Stimulated activated CD8-positive, alpha-beta memory T cell treated with anti-CD3 and anti-CD28 coated beads, Interleukin-7, amount 100 ng/mL, for 48 hours (primary cell): ENCODE measurements around the gene MTA1.
A peak's percentile ranks its signal among the peaks of the same experiment; 100 is the strongest.

Experiments used
- DNase-seq, 2 donors: peaks; one replicate each; pipeline ENCODE4 v3.0.0-alpha.2; 2020; ENCODE audit warnings: low read depth in 1 of 2; ENCODE audit errors: extremely low read depth in 1 of 2

MTA1 gene

GRCh38 chr14:105442125-105442524 lies 22.5 kb downstream of the MTA1 start:
- no peak for DNase-seq

GRCh38 chr14:105442834-105443233 lies 23.2 kb downstream of the MTA1 start:
- no peak for DNase-seq

GRCh38 chr14:105444859-105445258 lies 25.2 kb downstream of the MTA1 start:
- no peak for DNase-seq

GRCh38 chr14:105445290-105445689 lies 25.7 kb downstream of the MTA1 start:
- DNase-seq, result no peak

GRCh38 chr14:105445901-105446845 lies 26.5 kb downstream of the MTA1 start:
- no peak for DNase-seq

GRCh38 chr14:105446971-105447370 lies 27.3 kb downstream of the MTA1 start:
- no peak for DNase-seq

GRCh38 chr14:105447651-105448640 lies 28.3 kb downstream of the MTA1 start:
- no peak for DNase-seq

- peak; percentile 23 to 32 for DNase-seq
These were observed 29.1 kb downstream of the MTA1 start for GRCh38 chr14:105448706-105449111.

- no peak for DNase-seq
These were observed 29.9 kb downstream of the MTA1 start for GRCh38 chr14:105449276-105450122.

DNA sequence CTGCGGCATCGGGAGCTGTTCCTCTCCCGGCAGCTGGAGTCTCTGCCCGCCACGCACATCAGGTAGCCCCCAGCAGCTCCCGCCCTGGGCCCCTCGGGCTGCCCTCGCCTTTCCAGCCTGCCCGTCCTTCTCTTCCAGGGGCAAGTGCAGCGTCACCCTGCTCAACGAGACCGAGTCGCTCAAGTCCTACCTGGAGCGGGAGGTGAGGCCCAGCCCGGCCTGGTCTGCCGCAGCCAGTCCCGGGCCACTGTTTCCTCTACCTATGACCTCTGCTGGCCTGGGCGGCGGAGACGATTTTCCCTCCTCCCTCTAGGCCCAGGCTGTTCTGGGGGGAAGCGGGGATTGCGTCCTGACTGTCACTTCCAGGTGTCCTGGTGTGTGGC lies 30.5 kb downstream of the MTA1 start:
- DNase-seq, result no peak

DNA sequence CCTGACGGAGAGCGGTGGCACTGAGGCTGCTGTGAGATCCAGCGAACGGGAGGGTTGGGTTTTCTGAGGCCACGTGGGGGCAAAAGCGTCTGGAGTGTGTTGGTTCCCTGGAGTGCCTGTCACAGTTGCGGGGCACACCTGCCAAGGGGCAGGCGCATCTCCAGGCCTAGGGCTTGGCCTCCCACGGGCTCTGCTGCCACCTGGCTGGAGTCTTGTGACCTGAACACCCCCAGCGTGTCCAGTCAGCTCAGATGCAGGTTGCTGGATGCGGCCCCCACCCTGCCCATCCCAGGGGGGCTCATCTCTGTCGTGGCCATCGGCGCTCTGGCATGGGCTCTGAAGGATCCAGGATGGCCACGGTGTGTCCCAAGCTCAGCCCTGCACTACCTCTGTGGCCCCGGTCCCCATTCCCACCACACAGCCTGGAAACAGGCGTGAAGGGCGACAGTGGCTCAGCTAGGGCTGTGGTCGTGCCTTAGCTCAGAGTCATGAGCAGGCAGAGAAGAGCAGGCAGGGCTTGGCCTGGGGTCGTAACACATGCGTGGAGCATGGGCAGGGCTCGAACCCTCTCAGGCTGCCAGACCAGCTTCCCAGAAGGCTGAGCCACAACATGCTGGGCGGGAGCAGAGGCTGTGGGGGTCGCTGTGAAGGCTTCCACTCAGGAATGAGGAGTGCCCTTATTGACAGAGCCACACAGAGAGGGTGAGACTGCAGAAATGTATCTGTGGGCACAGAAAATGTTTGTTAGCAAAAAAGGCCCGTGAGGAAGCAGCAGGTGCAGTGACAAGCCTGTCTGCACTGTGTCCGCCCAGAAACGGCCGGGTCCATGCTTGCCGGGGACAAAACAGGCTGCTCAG lies 31.5 kb downstream of the MTA1 start:
- no peak for DNase-seq

DNA sequence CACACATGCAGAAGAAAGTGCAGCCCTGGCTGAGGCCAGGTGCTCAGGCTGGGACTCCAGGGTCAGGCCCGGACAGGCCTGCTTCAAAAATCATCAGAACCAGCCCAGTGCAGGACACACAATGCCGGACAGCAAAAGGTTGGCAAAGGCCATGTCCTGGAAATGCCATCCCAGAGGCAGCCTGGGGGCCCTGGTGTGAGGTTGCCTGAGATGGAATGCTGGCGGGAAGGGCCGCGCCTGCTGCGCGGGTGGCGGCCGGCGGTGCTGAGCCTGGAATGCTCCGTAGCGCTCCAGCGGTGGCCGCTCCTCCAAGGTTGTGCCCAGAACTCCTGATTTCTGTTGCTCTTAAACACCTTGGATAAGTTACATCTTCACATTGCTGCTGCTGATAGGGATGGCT lies 33.3 kb downstream of the MTA1 start:
- no peak for DNase-seq

GRCh38 chr14:105453847-105454246 lies 34.2 kb downstream of the MTA1 start:
- no peak for DNase-seq

DNA sequence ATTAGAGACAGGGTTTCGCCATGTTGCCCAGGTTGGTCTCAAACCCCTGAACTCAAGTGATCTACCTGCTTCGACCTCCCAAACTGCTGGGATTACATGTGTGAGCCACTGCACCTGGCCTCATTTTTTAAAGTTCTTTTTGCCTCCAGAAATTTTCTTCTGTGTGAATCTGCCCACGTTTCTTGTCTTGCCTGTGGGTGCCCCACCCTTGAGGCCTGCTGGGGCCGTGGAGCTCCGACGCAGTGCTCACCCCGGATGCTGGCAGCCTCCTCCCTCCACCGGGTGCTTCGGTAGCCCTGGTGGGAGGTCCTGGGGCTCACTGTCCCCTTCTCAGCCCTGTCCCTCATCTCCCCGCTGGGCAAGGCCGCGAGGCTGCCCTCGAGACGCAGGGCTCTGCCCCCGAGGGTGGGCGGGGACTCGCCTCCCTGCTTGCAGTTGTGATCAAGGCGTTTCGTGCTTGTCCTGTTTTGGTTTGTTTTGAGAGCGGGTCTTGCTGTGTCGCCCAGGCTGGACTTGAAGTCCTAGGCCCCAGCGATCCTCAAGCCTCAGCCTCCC lies 35.5 kb downstream of the MTA1 start:
- DNase-seq, result no peak

DNA sequence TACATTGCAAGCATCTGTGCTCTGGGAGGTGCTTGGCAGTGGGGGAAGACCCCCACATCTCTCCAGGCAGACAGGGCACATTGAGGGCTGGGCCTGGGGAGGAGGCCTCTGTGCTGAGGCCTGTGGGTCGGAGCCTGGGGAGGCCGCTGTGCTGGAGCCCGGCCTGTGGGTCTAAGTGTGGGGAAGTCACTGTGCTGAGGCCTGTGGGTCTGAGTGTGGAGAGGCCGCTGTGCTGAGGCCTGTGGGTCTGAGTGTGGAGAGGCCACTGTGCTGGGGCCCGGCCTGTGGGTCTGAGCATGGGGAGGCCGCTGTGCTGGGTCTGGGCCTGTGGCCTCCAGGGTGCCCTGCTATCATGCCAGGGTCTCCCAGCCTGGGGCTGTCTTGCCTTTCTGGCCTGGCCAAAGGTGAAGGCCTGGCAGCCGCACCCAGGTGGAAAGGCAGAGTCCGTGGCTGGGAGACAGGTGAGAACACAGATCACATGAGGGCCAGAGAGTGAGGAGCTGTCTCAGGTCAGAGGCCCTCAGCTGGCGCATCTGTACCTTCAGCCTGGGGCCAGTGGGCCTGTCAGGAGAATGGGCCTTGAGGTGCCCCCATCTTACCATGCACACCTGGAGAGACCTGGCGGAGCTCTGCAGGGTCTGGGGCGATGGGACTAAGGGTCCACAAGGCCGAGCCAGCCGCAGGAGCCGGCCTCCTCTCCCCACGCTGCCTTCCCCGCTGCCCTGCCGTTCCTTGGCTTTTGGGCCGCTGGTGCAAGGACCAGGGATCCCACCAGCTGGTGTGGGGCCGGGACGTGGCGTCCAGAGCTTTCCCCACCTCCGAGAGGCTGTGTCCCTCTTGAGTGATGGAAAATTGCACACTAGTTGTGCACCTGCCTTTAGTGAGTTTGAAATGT lies 36.4 kb downstream of the MTA1 start:
- no peak for DNase-seq

- no peak for DNase-seq
These were observed 37.4 kb downstream of the MTA1 start for GRCh38 chr14:105456736-105457617.

DNA sequence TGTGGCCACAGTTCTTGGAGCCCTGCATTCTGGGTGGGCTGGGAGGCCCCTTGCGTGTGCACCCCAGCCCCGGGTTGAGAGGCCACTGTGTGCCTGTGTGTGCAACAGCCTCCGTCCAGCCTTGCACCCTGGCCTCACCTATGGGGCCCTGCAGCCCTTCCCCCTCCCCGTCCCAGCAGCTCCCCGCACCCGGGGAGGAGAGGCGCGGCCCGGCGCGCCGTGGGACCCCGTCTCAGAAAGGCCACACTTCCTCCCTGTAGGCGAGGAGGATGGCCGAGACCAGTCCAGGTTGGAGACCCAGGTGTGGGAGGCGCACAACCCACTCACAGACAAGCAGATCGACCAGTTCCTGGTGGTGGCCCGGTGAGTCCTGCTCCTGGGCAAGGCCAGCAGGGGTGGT lies 38.4 kb downstream of the MTA1 start:
- DNase-seq, result no peak
